ENCODE measurements around the gene BCAP31. TPM values are rescaled to one million over a fixed set of nuclear protein-coding genes. Genes with fewer than 3 reads are reported as not detected.

BCAP31 gene
- total and polyA plus RNA-seq, 2 donors (not counting 1 experiment from before 2014, with no cell fraction given) = 59.5 to 117 TPM

- Histone ChIP-seq H3K4me1 (ENCODE audit: control insufficient read depth in 2 of 2, insufficient read depth in 2 of 2, low read length in 2 of 2) (peaks cover 0 to 18% of the 10 kb centered on the region in 2 donors), H3K27ac (ENCODE audit: low read length in 2 of 2) (no peak overlapping the region), H3K9me3 (ENCODE audit: control extremely low read depth in 1 of 3, control insufficient read depth in 2 of 3, insufficient read depth in 1 of 3, low read length in 2 of 3) (no peaks in the 10 kb centered on the region), H3K79me2 (ENCODE audit: control insufficient read depth, insufficient read depth, low read length) (no peaks in the 10 kb centered on the region), H3K4me2 (replicated peaks; ENCODE audit: low read depth, low read length, poor library complexity, severe bottlenecking) (no peak overlapping the region), H2AFZ (ENCODE audit: insufficient read depth, low read depth, low read length, poor library complexity, severe bottlenecking) (no peak overlapping the region), H3K27me3 (replicated peaks in 1 of 4; ENCODE audit: control extremely low read depth in 1 of 4, control insufficient read depth in 3 of 4, insufficient read depth in 4 of 4, low read length in 3 of 4) (no peaks in the 10 kb centered on the region), H4K20me1 (ENCODE audit: control insufficient read depth, insufficient read depth, low read length, poor library complexity, severe bottlenecking) (no peaks in the 10 kb centered on the region), H3K9ac (ENCODE audit: low read length) (no peak overlapping the region), H3K4me3 (ENCODE audit: control extremely low read depth in 1 of 5, extremely low read depth in 1 of 5, insufficient read depth in 1 of 5, low read depth in 2 of 5, low read length in 4 of 5) (no peak overlapping the region), H3K36me3 (replicated peaks in 1 of 2; ENCODE audit: control extremely low read depth in 1 of 2, control insufficient read depth in 1 of 2, extremely low read depth in 1 of 2, insufficient read depth in 2 of 2, low read length in 1 of 2) (no peaks in the 10 kb centered on the region)
- WGBS (ENCODE audit: insufficient coverage) = 67% methylated on average over 9 of the region's 27 CpGs
- intact Hi-C loops (cut with micrococcal nuclease) = no loop called here
- DNase-seq (no peak), ATAC-seq (ENCODE audit: low read depth) (no peak)
- Mint-ChIP-seq H3K4me3 (no peak overlapping the region), H3K27ac (no peak overlapping the region), H3K4me1 (peaks cover 14% of the 10 kb centered on the region), H3K9me3 (ENCODE audit: insufficient read depth) (no peaks in the 10 kb centered on the region), H3K27me3 (no peaks in the 10 kb centered on the region)
- TF ChIP-seq EZH2 (IDR thresholded peaks at IDR 0.05; ENCODE audit: borderline replicate concordance, insufficient read depth, low read depth, low read length, poor library complexity, severe bottlenecking) = no peak
- no peak for TF ChIP-seq CTCF (IDR thresholded peaks at IDR 0.05)
- ChIA-PET CTCF (interaction anchor here (2.6 kb wide), 1 partner anchor 182 kb away, joined by 10 read pairs; no protein-coding TSS in a partner anchor), POLR2A (interaction anchor here (0.7 kb wide), 1 partner anchor 182 kb away, joined by 4 read pairs; no protein-coding TSS in a partner anchor)
These were observed 41.2 kb upstream of the BCAP31 start for GRCh38 chrX:153765138-153766079.

- H3K27me3 ChIP-seq (replicated peaks in 1 of 4; ENCODE audit: control extremely low read depth in 1 of 4, control insufficient read depth in 3 of 4, insufficient read depth in 4 of 4, low read length in 3 of 4) = no peaks in the 10 kb centered on the region
- DNase-seq (no peak), ATAC-seq (ENCODE audit: low read depth) (no peak)
- H3K4me3 ChIP-seq (ENCODE audit: control extremely low read depth in 1 of 5, extremely low read depth in 1 of 5, insufficient read depth in 1 of 5, low read depth in 2 of 5, low read length in 4 of 5) = no peak overlapping the region
- H3K4me1 ChIP-seq (ENCODE audit: control insufficient read depth in 2 of 2, insufficient read depth in 2 of 2, low read length in 2 of 2) = peaks cover 0 to 18% of the 10 kb centered on the region in 2 donors
- 100% methylated on average over 2 of the region's 7 CpGs for WGBS (ENCODE audit: insufficient coverage)
- H3K36me3 ChIP-seq (replicated peaks in 1 of 2; ENCODE audit: control extremely low read depth in 1 of 2, control insufficient read depth in 1 of 2, extremely low read depth in 1 of 2, insufficient read depth in 2 of 2, low read length in 1 of 2) = no peaks in the 10 kb centered on the region
- Mint-ChIP-seq H3K27me3 (no peaks in the 10 kb centered on the region), H3K9me3 (ENCODE audit: insufficient read depth) (no peaks in the 10 kb centered on the region), H3K4me3 (no peak overlapping the region), H3K4me1 (peaks cover 14% of the 10 kb centered on the region), H3K27ac (no peak overlapping the region)
- no peaks in the 10 kb centered on the region for H3K9me3 ChIP-seq (ENCODE audit: control extremely low read depth in 1 of 3, control insufficient read depth in 2 of 3, insufficient read depth in 1 of 3, low read length in 2 of 3)
- POLR2A ChIA-PET = no interaction called here
- H3K27ac ChIP-seq (ENCODE audit: low read length in 2 of 2) = no peak overlapping the region
- CTCF ChIA-PET = interaction anchor here (2.0 to 3.9 kb wide), 3 partner anchors 182 to 188 kb away, joined by 10 to 35 read pairs (median 10); no protein-coding TSS in a partner anchor
- H3K79me2 ChIP-seq (ENCODE audit: control insufficient read depth, insufficient read depth, low read length) = no peaks in the 10 kb centered on the region
- no peaks in the 10 kb centered on the region for H4K20me1 ChIP-seq (ENCODE audit: control insufficient read depth, insufficient read depth, low read length, poor library complexity, severe bottlenecking)
- no peak overlapping the region for H3K4me2 ChIP-seq (replicated peaks; ENCODE audit: low read depth, low read length, poor library complexity, severe bottlenecking)
- no peak overlapping the region for H2AFZ ChIP-seq (ENCODE audit: insufficient read depth, low read depth, low read length, poor library complexity, severe bottlenecking)
- TF ChIP-seq CTCF (IDR thresholded peaks at IDR 0.05) (no peak), EZH2 (IDR thresholded peaks at IDR 0.05; ENCODE audit: borderline replicate concordance, insufficient read depth, low read depth, low read length, poor library complexity, severe bottlenecking) (no peak)
- H3K9ac ChIP-seq (ENCODE audit: low read length) = no peak overlapping the region
- intact Hi-C loops (cut with micrococcal nuclease) = no loop called here
These were observed 40.6 kb upstream of the BCAP31 start for GRCh38 chrX:153764786-153765137.
